HepG2 (cell line): ENCODE data around the gene ZNF385B.

Source experiments
- HDAC6 ChIP-seq: fragments of 200-600 bp; sonication (generic); IDR thresholded peaks from 2 replicates; pipeline ENCODE4 v1.7.0; 2017; ENCODE audit warnings: mild to moderate bottlenecking, antibody characterized with exemption, low read length, low read depth
- POLR2A ChIP-seq, 2 experiments: IDR thresholded peaks; 2 replicates each; pipeline ENCODE4 v1.6.1; 2011; ENCODE audit warnings: low read depth in 2 of 2, low read length in 2 of 2, mild to moderate bottlenecking in 1 of 2, moderate library complexity in 1 of 2; ENCODE audit not compliant: insufficient read depth in 1 of 2
- ZNF569 ChIP-seq: sonication (generic); formaldehyde crosslinking; IDR thresholded peaks from 2 replicates; pipeline ENCODE4 v1.5.0; 2020; ENCODE audit warnings: mild to moderate bottlenecking, missing genetic modification reagents, moderate library complexity, borderline replicate concordance

DNA sequence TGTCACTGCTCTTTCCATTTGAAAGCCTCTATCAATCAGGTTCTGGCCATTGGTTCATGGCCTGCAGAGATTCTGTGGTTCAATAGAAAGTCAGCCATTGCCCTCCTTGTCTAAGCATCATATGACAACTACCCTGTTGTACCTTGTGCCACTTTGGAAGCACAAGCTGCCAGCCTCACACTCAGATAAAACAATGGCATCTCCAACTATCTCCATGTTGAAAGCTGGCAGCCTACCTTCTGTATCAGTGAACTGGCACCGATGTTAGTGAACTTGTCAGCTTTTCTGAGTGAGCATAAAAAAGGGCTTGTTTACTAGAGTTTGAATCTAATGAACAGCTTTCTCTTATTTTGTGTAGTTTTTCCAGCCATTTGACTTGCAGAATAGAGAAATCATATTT, 393.5 kb downstream of the ZNF385B start:
- TF ChIP-seq POLR2A (IDR thresholded peaks at IDR 0.05; ENCODE audit: insufficient read depth in 1 of 2, low read depth in 2 of 2, low read length in 2 of 2) (no peak), HDAC6 (no peak), ZNF569 (no peak)
